Peyer's patch (tissue), 4 donors: ENCODE data around the gene SGO2.

ENCODE experiments used
- POLR2A ChIP-seq, 2 donors: fragments of 450-650 bp; IDR thresholded peaks; one replicate each; pipeline ENCODE4 v1.5.1; 2017; ENCODE audit warnings: antibody characterized with exemption in 2 of 2, mild to moderate bottlenecking in 2 of 2, moderate library complexity in 2 of 2
- TF ChIP-seq, protein P1 (sequence below), 6 experiments: fragments of 450-650 bp in 4 of 6; fragments of 200-600 bp in 2 of 6; sonication (generic) in 1 of 6; IDR thresholded peaks; one replicate each; pipeline ENCODE4 v1.5.1; 2017 to 2019; ENCODE audit warnings: antibody characterized with exemption in 6 of 6, mild to moderate bottlenecking in 3 of 6, moderate library complexity in 1 of 6

DNA sequence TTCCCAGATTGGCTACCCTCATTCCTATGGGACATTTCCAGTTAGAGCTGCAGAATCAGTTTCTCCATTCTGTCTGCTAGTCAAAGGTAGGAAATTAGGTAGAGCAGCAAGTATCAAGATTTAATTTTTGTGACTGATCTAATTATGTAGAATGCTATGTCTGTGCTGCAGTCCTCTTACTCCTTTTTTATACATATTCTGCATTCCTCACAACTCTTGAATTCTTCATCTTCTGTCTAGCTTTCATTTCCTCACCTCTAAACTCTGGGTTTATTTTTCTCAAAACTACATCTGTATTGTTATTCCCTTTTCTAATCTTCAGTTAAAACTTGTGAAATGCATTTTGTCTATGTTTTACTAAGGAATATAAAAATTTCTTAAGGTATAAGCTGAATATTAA is 8.6 kb downstream of the SGO2 start:
- TF ChIP-seq, protein P1, sequence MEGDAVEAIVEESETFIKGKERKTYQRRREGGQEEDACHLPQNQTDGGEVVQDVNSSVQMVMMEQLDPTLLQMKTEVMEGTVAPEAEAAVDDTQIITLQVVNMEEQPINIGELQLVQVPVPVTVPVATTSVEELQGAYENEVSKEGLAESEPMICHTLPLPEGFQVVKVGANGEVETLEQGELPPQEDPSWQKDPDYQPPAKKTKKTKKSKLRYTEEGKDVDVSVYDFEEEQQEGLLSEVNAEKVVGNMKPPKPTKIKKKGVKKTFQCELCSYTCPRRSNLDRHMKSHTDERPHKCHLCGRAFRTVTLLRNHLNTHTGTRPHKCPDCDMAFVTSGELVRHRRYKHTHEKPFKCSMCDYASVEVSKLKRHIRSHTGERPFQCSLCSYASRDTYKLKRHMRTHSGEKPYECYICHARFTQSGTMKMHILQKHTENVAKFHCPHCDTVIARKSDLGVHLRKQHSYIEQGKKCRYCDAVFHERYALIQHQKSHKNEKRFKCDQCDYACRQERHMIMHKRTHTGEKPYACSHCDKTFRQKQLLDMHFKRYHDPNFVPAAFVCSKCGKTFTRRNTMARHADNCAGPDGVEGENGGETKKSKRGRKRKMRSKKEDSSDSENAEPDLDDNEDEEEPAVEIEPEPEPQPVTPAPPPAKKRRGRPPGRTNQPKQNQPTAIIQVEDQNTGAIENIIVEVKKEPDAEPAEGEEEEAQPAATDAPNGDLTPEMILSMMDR (IDR thresholded peaks at IDR 0.05), result no peak
- TF ChIP-seq POLR2A (IDR thresholded peaks at IDR 0.05), result no peak
